Measurements from ENCODE around the gene FALEC. TPM values are rescaled to one million over a fixed set of nuclear protein-coding genes. Genes with fewer than 3 reads are reported as not detected.

Gene FALEC
- total RNA-seq, 1 experiment from 2014 or later = not detected

- DNase-seq (ENCODE audit: low spot score) = no peak
Measured at GRCh38 chr1:150537732-150538684, 22.5 kb downstream of the FALEC start.

GRCh38 chr1:150543500-150544143 is 28.1 kb downstream of the FALEC start:
- in situ Hi-C loops (cut with HindIII; ENCODE audit: low sequenced_read_pairs) = no loop called here
- no peak for DNase-seq (ENCODE audit: low spot score)

More at GRCh38 chr1:150537732-150538684, 22.5 kb downstream of the FALEC start:
- in situ Hi-C loops (cut with HindIII; ENCODE audit: low sequenced_read_pairs) = no loop called here

- no peak for DNase-seq (ENCODE audit: low spot score)
- in situ Hi-C loops (cut with HindIII; ENCODE audit: low sequenced_read_pairs) = no loop called here
Measured at GRCh38 chr1:150544204-150544603, 28.7 kb downstream of the FALEC start.

- in situ Hi-C loops (cut with HindIII; ENCODE audit: low sequenced_read_pairs) = no loop called here
- no peak for DNase-seq (ENCODE audit: low spot score)
Measured at GRCh38 chr1:150545486-150546032, 30.0 kb downstream of the FALEC start.

- no peak for DNase-seq (ENCODE audit: low spot score)
- in situ Hi-C loops (cut with HindIII; ENCODE audit: low sequenced_read_pairs) = no loop called here
Measured at GRCh38 chr1:150546294-150546937, 30.9 kb downstream of the FALEC start.

- no peak for DNase-seq (ENCODE audit: low spot score)
- in situ Hi-C loops (cut with HindIII; ENCODE audit: low sequenced_read_pairs) = no loop called here
Measured at GRCh38 chr1:150548324-150548631, 32.7 kb downstream of the FALEC start.

- peak; percentile 42 for DNase-seq (ENCODE audit: low spot score)
- in situ Hi-C loops (cut with HindIII; ENCODE audit: low sequenced_read_pairs) = no loop called here
Measured at GRCh38 chr1:150548632-150549495, 33.3 kb downstream of the FALEC start, which contains the start of gene ADAMTSL4. Gene ADAMTSL4 (plus strand): TSS chr1:150549408. CDS start chr1:150552289, 2,881 bp downstream.

- in situ Hi-C loops (cut with HindIII; ENCODE audit: low sequenced_read_pairs) = no loop called here
Measured at GRCh38 chr1:150549496-150550221, 34.1 kb downstream of the FALEC start.

GRCh38 chr1:150550222-150551050 is 34.9 kb downstream of the FALEC start:
- in situ Hi-C loops (cut with HindIII; ENCODE audit: low sequenced_read_pairs) = no loop called here
- no peak for DNase-seq (ENCODE audit: low spot score)

More at GRCh38 chr1:150549496-150550221, 34.1 kb downstream of the FALEC start:
- no peak for DNase-seq (ENCODE audit: low spot score)

- DNase-seq (ENCODE audit: low spot score) = no peak
- in situ Hi-C loops (cut with HindIII; ENCODE audit: low sequenced_read_pairs) = no loop called here
Measured at GRCh38 chr1:150551051-150551783, 35.7 kb downstream of the FALEC start.

GRCh38 chr1:150551784-150552127 is 36.2 kb downstream of the FALEC start:
- no peak for DNase-seq (ENCODE audit: low spot score)
- in situ Hi-C loops (cut with HindIII; ENCODE audit: low sequenced_read_pairs) = no loop called here

- in situ Hi-C loops (cut with HindIII; ENCODE audit: low sequenced_read_pairs) = no loop called here
- no peak for DNase-seq (ENCODE audit: low spot score)
Measured at GRCh38 chr1:150552128-150552910, 36.8 kb downstream of the FALEC start.

GRCh38 chr1:150552911-150553289 is 37.3 kb downstream of the FALEC start:
- in situ Hi-C loops (cut with HindIII; ENCODE audit: low sequenced_read_pairs) = no loop called here
- no peak for DNase-seq (ENCODE audit: low spot score)

- DNase-seq (ENCODE audit: low spot score) = no peak
- in situ Hi-C loops (cut with HindIII; ENCODE audit: low sequenced_read_pairs) = no loop called here
Measured at GRCh38 chr1:150553392-150554085, 38.0 kb downstream of the FALEC start.

GRCh38 chr1:150554086-150554452 is 38.5 kb downstream of the FALEC start:
- no peak for DNase-seq (ENCODE audit: low spot score)
- in situ Hi-C loops (cut with HindIII; ENCODE audit: low sequenced_read_pairs) = no loop called here

Data from G401 (cell line).